GM23248 (cell line): Measurements from ENCODE around the gene SEZ6. TPM values are rescaled to one million over a fixed set of nuclear protein-coding genes. Genes with fewer than 3 reads are reported as not detected.
A peak's percentile ranks its signal among the peaks of the same experiment; 100 is the strongest.

Source experiments
- DNase-seq: peaks from one replicate; pipeline ENCODE4 v3.0.0-alpha.2; 2015
- H2AFZ ChIP-seq: fragments of 200-600 bp; sonication (generic); 2 replicates; pipeline ENCODE4 v1.6.1; 2016; ENCODE audit warnings: antibody characterized with exemption
- H3F3A ChIP-seq: fragments of 200-600 bp; sonication (generic); 2 replicates; pipeline ENCODE4 v1.6.1; 2016; ENCODE audit warnings: mild to moderate bottlenecking, antibody characterized with exemption, mixed run types; ENCODE audit not compliant: insufficient read depth
- H3K27ac ChIP-seq: fragments of 200-600 bp; sonication (generic); 2 replicates; pipeline ENCODE4 v1.5.1; 2016; ENCODE audit warnings: mild to moderate bottlenecking
- H3K27me3 ChIP-seq: fragments of 200-600 bp; sonication (generic); replicated peaks from 2 replicates; pipeline ENCODE4 v1.6.1; 2016; ENCODE audit warnings: mild to moderate bottlenecking; ENCODE audit not compliant: insufficient read depth
- H3K36me3 ChIP-seq: fragments of 200-600 bp; sonication (generic); 2 replicates; pipeline ENCODE4 v1.6.1; 2016; ENCODE audit warnings: low read depth, mild to moderate bottlenecking
- H3K4me1 ChIP-seq: fragments of 200-600 bp; sonication (generic); 2 replicates; pipeline ENCODE4 v1.6.1; 2016; ENCODE audit warnings: mild to moderate bottlenecking; ENCODE audit not compliant: insufficient read depth
- H3K4me2 ChIP-seq: fragments of 200-600 bp; sonication (generic); one replicate; pipeline ENCODE4 v1.6.1; 2016; ENCODE audit warnings: mild to moderate bottlenecking; ENCODE audit not compliant: unreplicated experiment
- H3K4me3 ChIP-seq: fragments of 200-600 bp; sonication (generic); 2 replicates; pipeline ENCODE4 v1.5.1; 2016; ENCODE audit warnings: mild to moderate bottlenecking
- H3K79me2 ChIP-seq: fragments of 200-600 bp; sonication (generic); 2 replicates; pipeline ENCODE4 v1.6.1; 2016; ENCODE audit warnings: mild to moderate bottlenecking; ENCODE audit not compliant: insufficient read depth
- H3K9ac ChIP-seq: fragments of 200-600 bp; sonication (generic); 2 replicates; pipeline ENCODE4 v1.6.1; 2016; ENCODE audit warnings: mild to moderate bottlenecking
- H3K9me2 ChIP-seq: fragments of 200-600 bp; sonication (generic); 2 replicates; pipeline ENCODE4 v1.6.1; 2016; ENCODE audit warnings: mixed run types, mild to moderate bottlenecking, moderate library complexity; ENCODE audit not compliant: insufficient read depth
- H3K9me3 ChIP-seq: fragments of 200-600 bp; sonication (generic); one replicate; pipeline ENCODE4 v1.6.1; 2017; ENCODE audit warnings: low read depth
- H4K20me1 ChIP-seq: fragments of 200-600 bp; sonication (generic); 2 replicates; pipeline ENCODE4 v1.6.0; 2016; ENCODE audit not compliant: insufficient read depth
- EZH2 ChIP-seq: fragments of 200-600 bp; sonication (generic); IDR thresholded peaks from 2 replicates; pipeline ENCODE4 v1.6.1; 2018; ENCODE audit warnings: antibody characterized with exemption, mild to moderate bottlenecking; ENCODE audit not compliant: insufficient read depth, poor library complexity, severe bottlenecking
- EZH2phosphoT487 ChIP-seq: fragments of 200-600 bp; sonication (generic); IDR thresholded peaks from 2 replicates; pipeline ENCODE4 v1.6.1; 2018; ENCODE audit warnings: antibody characterized with exemption, moderate library complexity, mild to moderate bottlenecking, low read depth; ENCODE audit not compliant: insufficient read depth
- WGBS, 2 experiments: methylation state at CpG; one replicate each; pipeline ENCODE4 v1.1.6; 2015 to 2017; ENCODE audit warnings: low lambda C conversion rate in 2 of 2, low coverage in 1 of 2; ENCODE audit errors: missing lambda C conversion rate in 2 of 2; 5-methylcytosine and 5-hydroxymethylcytosine counted together
- in situ Hi-C: fragments of 300-500 bp; cut with MboI; formaldehyde crosslinking; loops from 2 replicates; pipeline ENCODE4 v1.15.0; 2020
- polyA plus RNA-seq: library from polyadenylated mRNA; unstranded; fragments of >200 nt; fragmentation: Nextera tagmentation; extraction: Ambion mirVana; gene quantifications from 2 replicates; pipeline ENCODE4 v1.2.1, GENCODE V29; 2016
- total RNA-seq: library from RNA; depleted of rRNA; stranded (reverse); fragments of >200 nt; shearing (Covaris generic); gene quantifications from 2 replicates; pipeline ENCODE4 v1.2.3, GENCODE V29; 2014

The SEZ6 gene
- total and polyA plus RNA-seq, 2 experiments from 2014 or later: not detected

- TF ChIP-seq EZH2phosphoT487 (no peak), EZH2 (no peak)
- Histone ChIP-seq H3K9me2 (no peaks in the 10 kb centered on the region), H3K4me1 (peaks cover 6% of the 10 kb centered on the region), H3K27ac (no peak overlapping the region), H2AFZ (no peak overlapping the region), H3K4me3 (no peak overlapping the region), H3K9me3 (no peaks in the 10 kb centered on the region), H3K79me2 (no peaks in the 10 kb centered on the region), H3K4me2 (no peak overlapping the region), H3K36me3 (no peaks in the 10 kb centered on the region), H3K9ac (no peak overlapping the region), H3K27me3 (peaks cover 35% of the 10 kb centered on the region), H4K20me1 (no peaks in the 10 kb centered on the region), H3F3A (peaks cover 8% of the 10 kb centered on the region)
- WGBS, 2 experiments: 80% methylated on average over 11 of the region's 11 CpGs
- DNase-seq: no peak
- in situ Hi-C loops: no loop called here
These were observed 36.3 kb upstream of the SEZ6 start for GRCh38 chr17:29042026-29042678.

- Histone ChIP-seq H3F3A (peaks cover 8% of the 10 kb centered on the region), H4K20me1 (no peaks in the 10 kb centered on the region), H3K4me1 (peaks cover 6% of the 10 kb centered on the region), H3K9me3 (no peaks in the 10 kb centered on the region), H3K27ac (no peak overlapping the region), H3K9me2 (no peaks in the 10 kb centered on the region), H3K4me3 (no peak overlapping the region), H3K36me3 (no peaks in the 10 kb centered on the region), H2AFZ (no peak overlapping the region), H3K27me3 (peaks cover 36% of the 10 kb centered on the region), H3K79me2 (no peaks in the 10 kb centered on the region), H3K9ac (no peak overlapping the region), H3K4me2 (no peak overlapping the region)
- in situ Hi-C loops: no loop called here
- 82 to 83% methylated on average over 6 of the region's 6 CpGs for WGBS, 2 experiments
- TF ChIP-seq EZH2phosphoT487: no peak
- no peak for TF ChIP-seq EZH2
- no peak for DNase-seq
These were observed 35.7 kb upstream of the SEZ6 start for GRCh38 chr17:29041571-29041970.

- Histone ChIP-seq H4K20me1 (no peaks in the 10 kb centered on the region), H3K4me3 (no peak overlapping the region), H3K79me2 (no peaks in the 10 kb centered on the region), H2AFZ (no peak overlapping the region), H3K36me3 (no peaks in the 10 kb centered on the region), H3K9ac (no peak overlapping the region), H3K9me2 (no peaks in the 10 kb centered on the region), H3K4me2 (no peak overlapping the region), H3K4me1 (peaks cover 6% of the 10 kb centered on the region), H3K27me3 (peaks cover 36% of the 10 kb centered on the region), H3F3A (peaks cover 8% of the 10 kb centered on the region), H3K9me3 (no peaks in the 10 kb centered on the region), H3K27ac (no peak overlapping the region)
- no peak for DNase-seq
- TF ChIP-seq EZH2phosphoT487: no peak
- TF ChIP-seq EZH2: no peak
- 90 to 94% methylated on average over 2 of the region's 2 CpGs for WGBS, 2 experiments
- in situ Hi-C loops: no loop called here
These were observed 35.3 kb upstream of the SEZ6 start for GRCh38 chr17:29041091-29041490.

GRCh38 chr17:29039764-29040598 lies 34.1 kb upstream of the SEZ6 start:
- H3K79me2 ChIP-seq: no peaks in the 10 kb centered on the region
- H3K36me3 ChIP-seq: no peaks in the 10 kb centered on the region
- no peak overlapping the region for H3K4me3 ChIP-seq
- H3F3A ChIP-seq: peaks cover 8% of the 10 kb centered on the region
- TF ChIP-seq EZH2 (no peak), EZH2phosphoT487 (no peak)
- 0 out of 2 replicates have a peak overlapping the region, but pooled peaks have one; percentile 21 for H2AFZ ChIP-seq
- no peaks in the 10 kb centered on the region for H3K9me2 ChIP-seq
- H3K27me3 ChIP-seq: peaks cover 39% of the 10 kb centered on the region
- WGBS, 2 experiments: 58 to 64% methylated on average over 13 of the region's 13 CpGs
- H3K27ac ChIP-seq: 0 out of 2 replicates have a peak overlapping the region, but pooled peaks have one; percentile 19
- peak; percentile 78 for DNase-seq
- H4K20me1 ChIP-seq: no peaks in the 10 kb centered on the region
- H3K9me3 ChIP-seq: peaks cover under 1% of the 10 kb centered on the region
- no peak overlapping the region for H3K4me2 ChIP-seq
- no peak overlapping the region for H3K9ac ChIP-seq
- peaks cover 6% of the 10 kb centered on the region for H3K4me1 ChIP-seq
- in situ Hi-C loops: no loop called here
